SK-N-SH treated with all-trans-retinoic acid at 6 μM for 48 hours (cell line): ENCODE data around the gene SIK1.
"Not testable (repeated sequence)": the region's sequence is repeated elsewhere in the genome, so short reads cannot be mapped to it uniquely, and the experiment has no call there.

Experiments used
- ARNTL ChIP-seq: fragments of 450-650 bp; formaldehyde crosslinking; IDR thresholded peaks from 2 replicates; pipeline ENCODE4 v1.5.0; 2020; ENCODE audit warnings: low read depth, mild to moderate bottlenecking, moderate library complexity, borderline replicate concordance
- CSRNP3 ChIP-seq: fragments of 250-450 bp; sonication (Bioruptor Pico); IDR thresholded peaks from 2 replicates; pipeline ENCODE4 v1.5.1; 2021; ENCODE audit warnings: mild to moderate bottlenecking, moderate library complexity
- ESRRG ChIP-seq: fragments of 250-450 bp; sonication (Bioruptor Pico); IDR thresholded peaks from 2 replicates; pipeline ENCODE4 v1.6.1; 2021; ENCODE audit warnings: mild to moderate bottlenecking
- GLIS3 ChIP-seq: fragments of 250-450 bp; sonication (Bioruptor Pico); IDR thresholded peaks from 2 replicates; pipeline ENCODE4 v1.5.0; 2020; ENCODE audit warnings: mild to moderate bottlenecking, moderate library complexity
- ISL1 ChIP-seq: fragments of 250-450 bp; sonication (Bioruptor Pico); IDR thresholded peaks from 2 replicates; pipeline ENCODE4 v2.1.2; 2022; ENCODE audit warnings: mild to moderate bottlenecking, moderate library complexity
- OSR1 ChIP-seq: fragments of 250-450 bp; sonication (Bioruptor Pico); IDR thresholded peaks from 2 replicates; pipeline ENCODE4 v1.8.0; 2022; ENCODE audit warnings: moderate library complexity, mild to moderate bottlenecking, inconsistent platforms
- PATZ1 ChIP-seq: fragments of 250-450 bp; sonication (Bioruptor Pico); IDR thresholded peaks from 2 replicates; pipeline ENCODE4 v1.8.0; 2020; ENCODE audit warnings: mild to moderate bottlenecking, moderate library complexity, borderline replicate concordance
- PPARA ChIP-seq: fragments of 250-450 bp; sonication (Bioruptor Pico); IDR thresholded peaks from 2 replicates; pipeline ENCODE4 v1.5.0; 2020; ENCODE audit warnings: mild to moderate bottlenecking, borderline replicate concordance
- TOX ChIP-seq: fragments of 250-450 bp; sonication (Bioruptor Pico); IDR thresholded peaks from 2 replicates; pipeline ENCODE4 v1.8.0; 2021; ENCODE audit warnings: mild to moderate bottlenecking, moderate library complexity, borderline replicate concordance
- ZFP3 ChIP-seq: fragments of 250-450 bp; sonication (Bioruptor Pico); IDR thresholded peaks from 2 replicates; pipeline ENCODE4 v1.5.0; 2020; ENCODE audit warnings: mild to moderate bottlenecking, moderate library complexity
- ZNF565 ChIP-seq: fragments of 450-650 bp; formaldehyde crosslinking; conservative IDR thresholded peaks from 2 replicates; pipeline ENCODE4 v1.5.0; 2020; ENCODE audit warnings: low read depth, mild to moderate bottlenecking, moderate library complexity
- ZNF70 ChIP-seq: fragments of 450-650 bp; formaldehyde crosslinking; IDR thresholded peaks from 2 replicates; pipeline ENCODE4 v1.5.0; 2020; ENCODE audit warnings: mild to moderate bottlenecking, moderate library complexity

GRCh38 chr21:43407139-43407538 is 19.8 kb downstream of the SIK1 start:
- not testable (repeated sequence) for TF ChIP-seq ARNTL (CRISPR knock-in tag); PATZ1 (CRISPR knock-in tag); GLIS3 (CRISPR knock-in tag); OSR1 (CRISPR knock-in tag); ZFP3; TOX (CRISPR knock-in tag); PPARA (CRISPR knock-in tag); ESRRG (CRISPR knock-in tag); ZNF70 (CRISPR knock-in tag); CSRNP3; ISL1 (CRISPR knock-in tag); ZNF565 (CRISPR knock-in tag)
